ENCODE results near the gene MSH2. TPM values are rescaled to one million over a fixed set of nuclear protein-coding genes. Genes with fewer than 3 reads are reported as not detected.

MSH2 gene
- total RNA-seq, 2 donors from 2014 or later = 126 to 135 TPM

- Histone ChIP-seq H3K4me1 (ENCODE audit: control insufficient read depth, insufficient read depth, low read length) (no peaks in the 10 kb centered on the region), H3K27ac (ENCODE audit: low read depth, low read length) (no peak overlapping the region), H3K36me3 (ENCODE audit: control insufficient read depth, insufficient read depth, low read length) (peaks cover 58% of the 10 kb centered on the region), H3K27me3 (ENCODE audit: control insufficient read depth, insufficient read depth, low read length, poor library complexity, severe bottlenecking) (no peaks in the 10 kb centered on the region), H3K9ac (ENCODE audit: extremely low read depth, low read length, poor library complexity, severe bottlenecking) (no peak overlapping the region), H3K4me3 (ENCODE audit: low read length) (no peak overlapping the region), H3K9me3 (ENCODE audit: control insufficient read depth, low read length) (no peaks in the 10 kb centered on the region)
- Mint-ChIP-seq H3K36me3 (ENCODE audit: low read depth) (peaks cover 69% of the 10 kb centered on the region), H3K27ac (no peak overlapping the region), H3K27me3 (ENCODE audit: insufficient read depth) (no peaks in the 10 kb centered on the region), H3K4me3 (no peak overlapping the region), H3K9me3 (no peaks in the 10 kb centered on the region), H3K4me1 (no peaks in the 10 kb centered on the region)
- 100% methylated on average over 1 of the region's 3 CpGs; no CpG with 5 or more reads in 1 of the 2 experiments for WGBS, 2 experiments (ENCODE audit: insufficient coverage in 1 of 2, insufficient read length in 1 of 2)
- no peak for DNase-seq
- TF ChIP-seq CTCF (conservative IDR thresholded peaks at IDR 0.05) = no peak
Observed at GRCh38 chr2:47386551-47386950, 16.4 kb upstream of the MSH2 start.

- Histone ChIP-seq H3K4me1 (ENCODE audit: control insufficient read depth, insufficient read depth, low read length) (no peaks in the 10 kb centered on the region), H3K36me3 (ENCODE audit: control insufficient read depth, insufficient read depth, low read length) (peaks cover 45% of the 10 kb centered on the region), H3K27ac (ENCODE audit: low read depth, low read length) (no peak overlapping the region), H3K27me3 (ENCODE audit: control insufficient read depth, insufficient read depth, low read length, poor library complexity, severe bottlenecking) (no peaks in the 10 kb centered on the region), H3K9ac (ENCODE audit: extremely low read depth, low read length, poor library complexity, severe bottlenecking) (no peak overlapping the region), H3K4me3 (ENCODE audit: low read length) (no peak overlapping the region), H3K9me3 (ENCODE audit: control insufficient read depth, low read length) (no peaks in the 10 kb centered on the region)
- no peak for TF ChIP-seq CTCF (conservative IDR thresholded peaks at IDR 0.05)
- H3K36me3 Mint-ChIP-seq (ENCODE audit: low read depth) = peaks cover 55% of the 10 kb centered on the region
- no peaks in the 10 kb centered on the region for H3K27me3 Mint-ChIP-seq (ENCODE audit: insufficient read depth)
- H3K9me3 Mint-ChIP-seq = no peaks in the 10 kb centered on the region
- H3K4me1 Mint-ChIP-seq = no peaks in the 10 kb centered on the region
- no peak for DNase-seq
- no peak overlapping the region for H3K27ac Mint-ChIP-seq
- WGBS, 2 experiments (ENCODE audit: insufficient coverage in 1 of 2, insufficient read length in 1 of 2) = 74 to 85% methylated on average over 2 of the region's 2 CpGs
- H3K4me3 Mint-ChIP-seq = no peak overlapping the region
Observed at GRCh38 chr2:47388888-47389287, 14.1 kb upstream of the MSH2 start.

- Mint-ChIP-seq H3K4me1 (no peaks in the 10 kb centered on the region), H3K27me3 (ENCODE audit: insufficient read depth) (no peaks in the 10 kb centered on the region)
- no peak overlapping the region for H3K27ac ChIP-seq (ENCODE audit: low read depth, low read length)
Observed at GRCh38 chr2:47389692-47390091, 13.3 kb upstream of the MSH2 start.

More at GRCh38 chr2:47389692-47390091, 13.3 kb upstream of the MSH2 start:
- no peak for TF ChIP-seq CTCF (conservative IDR thresholded peaks at IDR 0.05)
- Histone ChIP-seq H3K36me3 (ENCODE audit: control insufficient read depth, insufficient read depth, low read length) (peaks cover 42% of the 10 kb centered on the region), H3K9me3 (ENCODE audit: control insufficient read depth, low read length) (no peaks in the 10 kb centered on the region), H3K4me1 (ENCODE audit: control insufficient read depth, insufficient read depth, low read length) (no peaks in the 10 kb centered on the region), H3K27me3 (ENCODE audit: control insufficient read depth, insufficient read depth, low read length, poor library complexity, severe bottlenecking) (no peaks in the 10 kb centered on the region), H3K4me3 (ENCODE audit: low read length) (no peak overlapping the region), H3K9ac (ENCODE audit: extremely low read depth, low read length, poor library complexity, severe bottlenecking) (no peak overlapping the region)
- Mint-ChIP-seq H3K36me3 (ENCODE audit: low read depth) (peaks cover 50% of the 10 kb centered on the region), H3K9me3 (no peaks in the 10 kb centered on the region), H3K27ac (no peak overlapping the region), H3K4me3 (no peak overlapping the region)
- WGBS, 2 experiments (ENCODE audit: insufficient coverage in 1 of 2, insufficient read length in 1 of 2) = 100% methylated on average over 1 of the region's 1 CpG
- no peak for DNase-seq
